Measurements from ENCODE around the gene THOC6.

THOC6 gene

DNA sequence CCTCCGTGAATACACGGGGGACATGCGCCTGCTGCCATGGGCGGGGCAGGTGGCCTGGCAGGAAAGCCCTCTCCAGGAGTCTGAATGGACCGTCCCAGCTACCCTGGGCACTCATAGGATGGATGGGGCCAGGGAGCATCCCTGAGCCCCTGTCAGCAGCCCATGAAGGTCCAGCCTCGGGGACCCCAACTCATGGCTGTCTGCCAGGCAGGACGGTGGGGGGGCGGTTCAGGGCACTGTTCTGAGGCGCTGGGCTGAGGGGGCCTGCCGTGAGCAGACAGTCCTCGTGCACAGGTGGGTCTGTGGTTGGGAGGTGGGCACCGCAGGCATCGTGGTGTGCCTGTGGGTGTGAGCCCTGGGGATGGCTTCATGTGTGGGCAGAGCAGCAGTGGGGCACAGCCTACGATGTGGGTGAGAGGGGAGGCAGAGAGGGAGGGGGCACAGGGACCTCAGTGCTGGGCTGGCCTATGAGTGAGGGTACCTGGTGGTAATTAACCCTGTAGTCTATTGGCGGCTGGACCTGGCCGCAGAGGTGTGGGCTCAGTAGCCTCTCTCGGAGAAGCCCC, 37.1 kb upstream of the THOC6 start (continued):
- TF ChIP-seq, protein P1, sequence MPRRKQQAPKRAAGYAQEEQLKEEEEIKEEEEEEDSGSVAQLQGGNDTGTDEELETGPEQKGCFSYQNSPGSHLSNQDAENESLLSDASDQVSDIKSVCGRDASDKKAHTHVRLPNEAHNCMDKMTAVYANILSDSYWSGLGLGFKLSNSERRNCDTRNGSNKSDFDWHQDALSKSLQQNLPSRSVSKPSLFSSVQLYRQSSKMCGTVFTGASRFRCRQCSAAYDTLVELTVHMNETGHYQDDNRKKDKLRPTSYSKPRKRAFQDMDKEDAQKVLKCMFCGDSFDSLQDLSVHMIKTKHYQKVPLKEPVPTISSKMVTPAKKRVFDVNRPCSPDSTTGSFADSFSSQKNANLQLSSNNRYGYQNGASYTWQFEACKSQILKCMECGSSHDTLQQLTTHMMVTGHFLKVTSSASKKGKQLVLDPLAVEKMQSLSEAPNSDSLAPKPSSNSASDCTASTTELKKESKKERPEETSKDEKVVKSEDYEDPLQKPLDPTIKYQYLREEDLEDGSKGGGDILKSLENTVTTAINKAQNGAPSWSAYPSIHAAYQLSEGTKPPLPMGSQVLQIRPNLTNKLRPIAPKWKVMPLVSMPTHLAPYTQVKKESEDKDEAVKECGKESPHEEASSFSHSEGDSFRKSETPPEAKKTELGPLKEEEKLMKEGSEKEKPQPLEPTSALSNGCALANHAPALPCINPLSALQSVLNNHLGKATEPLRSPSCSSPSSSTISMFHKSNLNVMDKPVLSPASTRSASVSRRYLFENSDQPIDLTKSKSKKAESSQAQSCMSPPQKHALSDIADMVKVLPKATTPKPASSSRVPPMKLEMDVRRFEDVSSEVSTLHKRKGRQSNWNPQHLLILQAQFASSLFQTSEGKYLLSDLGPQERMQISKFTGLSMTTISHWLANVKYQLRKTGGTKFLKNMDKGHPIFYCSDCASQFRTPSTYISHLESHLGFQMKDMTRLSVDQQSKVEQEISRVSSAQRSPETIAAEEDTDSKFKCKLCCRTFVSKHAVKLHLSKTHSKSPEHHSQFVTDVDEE (CRISPR knock-in tag; IDR thresholded peaks at IDR 0.05) = no peak
- TF ChIP-seq TCF4 (CRISPR knock-in tag; IDR thresholded peaks at IDR 0.05; ENCODE audit: borderline replicate concordance) = no peak
- no peak for TF ChIP-seq CSDC2 (CRISPR knock-in tag; IDR thresholded peaks at IDR 0.05)
- TF ChIP-seq, protein P2, sequence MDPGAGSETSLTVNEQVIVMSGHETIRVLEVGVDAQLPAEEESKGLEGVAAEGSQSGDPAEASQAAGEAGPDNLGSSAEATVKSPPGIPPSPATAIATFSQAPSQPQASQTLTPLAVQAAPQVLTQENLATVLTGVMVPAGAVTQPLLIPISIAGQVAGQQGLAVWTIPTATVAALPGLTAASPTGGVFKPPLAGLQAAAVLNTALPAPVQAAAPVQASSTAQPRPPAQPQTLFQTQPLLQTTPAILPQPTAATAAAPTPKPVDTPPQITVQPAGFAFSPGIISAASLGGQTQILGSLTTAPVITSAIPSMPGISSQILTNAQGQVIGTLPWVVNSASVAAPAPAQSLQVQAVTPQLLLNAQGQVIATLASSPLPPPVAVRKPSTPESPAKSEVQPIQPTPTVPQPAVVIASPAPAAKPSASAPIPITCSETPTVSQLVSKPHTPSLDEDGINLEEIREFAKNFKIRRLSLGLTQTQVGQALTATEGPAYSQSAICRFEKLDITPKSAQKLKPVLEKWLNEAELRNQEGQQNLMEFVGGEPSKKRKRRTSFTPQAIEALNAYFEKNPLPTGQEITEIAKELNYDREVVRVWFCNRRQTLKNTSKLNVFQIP (CRISPR knock-in tag; IDR thresholded peaks at IDR 0.05; ENCODE audit: borderline replicate concordance, low read depth) = no peak
- TF ChIP-seq ISL1 (CRISPR knock-in tag; IDR thresholded peaks at IDR 0.05) = no peak
- TF ChIP-seq OSR1 (CRISPR knock-in tag; IDR thresholded peaks at IDR 0.05) = no peak

DNA sequence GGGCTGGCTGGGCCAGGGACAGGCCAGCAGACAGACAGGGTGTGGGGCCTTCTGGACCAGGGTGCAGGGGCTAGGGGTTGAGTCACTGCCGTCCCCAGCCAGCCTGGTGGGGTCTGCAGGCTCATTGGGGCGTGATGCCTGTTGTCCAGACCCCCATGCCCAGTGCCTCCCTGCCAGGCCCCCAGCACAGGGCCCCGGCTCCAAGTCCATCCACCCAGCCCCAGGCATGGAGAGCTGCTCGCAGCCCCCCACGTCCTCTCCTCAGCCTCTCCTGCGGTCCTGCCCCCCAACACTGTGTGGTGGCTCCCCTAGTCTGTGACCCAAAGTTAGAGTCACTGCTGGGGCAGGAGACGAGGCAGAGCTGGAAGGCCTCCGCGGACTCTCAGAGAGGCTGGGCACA, 36.5 kb upstream of the THOC6 start:
- ATAC-seq = no peak
- TF ChIP-seq ESRRG (CRISPR knock-in tag; IDR thresholded peaks at IDR 0.05) (no peak), ZNF565 (CRISPR knock-in tag; conservative IDR thresholded peaks at IDR 0.05; ENCODE audit: low read depth) (no peak), OSR1 (CRISPR knock-in tag; IDR thresholded peaks at IDR 0.05) (no peak), ZNF70 (CRISPR knock-in tag; IDR thresholded peaks at IDR 0.05) (no peak), ZC3H10 (CRISPR knock-in tag; IDR thresholded peaks at IDR 0.05) (no peak), CSDC2 (CRISPR knock-in tag; IDR thresholded peaks at IDR 0.05) (no peak)
- TF ChIP-seq, protein P3, sequence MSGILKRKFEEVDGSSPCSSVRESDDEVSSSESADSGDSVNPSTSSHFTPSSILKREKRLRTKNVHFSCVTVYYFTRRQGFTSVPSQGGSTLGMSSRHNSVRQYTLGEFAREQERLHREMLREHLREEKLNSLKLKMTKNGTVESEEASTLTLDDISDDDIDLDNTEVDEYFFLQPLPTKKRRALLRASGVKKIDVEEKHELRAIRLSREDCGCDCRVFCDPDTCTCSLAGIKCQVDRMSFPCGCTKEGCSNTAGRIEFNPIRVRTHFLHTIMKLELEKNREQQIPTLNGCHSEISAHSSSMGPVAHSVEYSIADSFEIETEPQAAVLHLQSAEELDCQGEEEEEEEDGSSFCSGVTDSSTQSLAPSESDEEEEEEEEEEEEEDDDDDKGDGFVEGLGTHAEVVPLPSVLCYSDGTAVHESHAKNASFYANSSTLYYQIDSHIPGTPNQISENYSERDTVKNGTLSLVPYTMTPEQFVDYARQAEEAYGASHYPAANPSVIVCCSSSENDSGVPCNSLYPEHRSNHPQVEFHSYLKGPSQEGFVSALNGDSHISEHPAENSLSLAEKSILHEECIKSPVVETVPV (CRISPR knock-in tag; IDR thresholded peaks at IDR 0.05) = no peak
- TF ChIP-seq, protein P2 (CRISPR knock-in tag; IDR thresholded peaks at IDR 0.05; ENCODE audit: borderline replicate concordance, low read depth) = no peak

DNA sequence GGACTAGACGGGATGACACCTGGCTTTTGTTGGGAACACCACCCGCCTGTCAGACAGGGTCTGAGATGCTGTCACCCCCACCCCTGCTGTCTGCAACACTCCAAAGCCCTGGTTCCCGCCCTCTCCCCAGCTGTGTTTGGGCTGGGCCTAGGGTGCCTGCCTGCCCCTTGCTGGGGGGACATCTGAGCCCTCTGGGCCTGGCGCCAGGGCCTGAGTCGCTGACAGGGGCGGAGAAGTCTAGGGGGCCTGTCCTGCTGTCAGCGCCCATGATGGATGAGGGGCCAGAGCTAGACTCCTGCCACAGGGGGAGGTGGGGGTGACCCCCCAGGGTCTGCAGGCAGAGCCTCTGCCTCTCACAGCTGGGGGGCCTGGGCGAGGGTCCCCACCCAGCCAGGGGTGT, 36.0 kb upstream of the THOC6 start:
- ATAC-seq = no peak
- TF ChIP-seq BACH2 (CRISPR knock-in tag; IDR thresholded peaks at IDR 0.05; ENCODE audit: borderline replicate concordance) = no peak
- no peak for TF ChIP-seq ZFP30 (CRISPR knock-in tag; IDR thresholded peaks at IDR 0.05)
- TF ChIP-seq TCF4 (CRISPR knock-in tag; IDR thresholded peaks at IDR 0.05; ENCODE audit: borderline replicate concordance) = no peak
- no peak for TF ChIP-seq RARB (CRISPR knock-in tag; IDR thresholded peaks at IDR 0.05)
- TF ChIP-seq ESRRG (CRISPR knock-in tag; IDR thresholded peaks at IDR 0.05) = no peak
- TF ChIP-seq ZNF8 (CRISPR knock-in tag; IDR thresholded peaks at IDR 0.05) = no peak
- TF ChIP-seq PPARA (CRISPR knock-in tag; IDR thresholded peaks at IDR 0.05; ENCODE audit: borderline replicate concordance) = no peak

DNA sequence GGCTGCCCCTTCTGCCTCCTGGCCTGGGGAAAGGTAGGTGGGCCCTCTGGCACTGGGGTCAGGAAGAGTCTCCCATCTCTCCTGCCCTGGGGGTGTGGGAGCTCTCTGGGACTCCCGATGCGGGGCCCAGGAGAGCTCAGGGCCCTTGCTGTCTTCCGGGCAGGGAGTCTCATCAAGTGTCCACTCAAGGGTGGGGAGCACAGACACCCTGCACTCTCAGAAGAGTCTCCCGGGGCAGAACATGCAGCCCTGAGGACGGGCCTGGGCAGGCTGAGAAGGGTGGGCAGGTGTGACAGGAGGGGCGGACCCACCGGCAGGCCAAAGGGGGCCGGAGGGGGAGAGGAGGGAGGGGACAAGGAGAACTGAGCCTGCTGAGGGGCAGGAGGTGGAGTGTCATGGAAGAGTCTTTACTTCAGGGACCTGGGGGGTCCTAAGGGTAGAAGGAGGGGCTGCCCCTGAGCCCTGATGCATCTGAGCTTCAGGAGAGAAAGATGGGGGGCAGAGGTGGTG, 35.2 kb upstream of the THOC6 start:
- ATAC-seq = no peak
- TF ChIP-seq OSR1 (CRISPR knock-in tag; IDR thresholded peaks at IDR 0.05) (no peak), ZNF565 (CRISPR knock-in tag; conservative IDR thresholded peaks at IDR 0.05; ENCODE audit: low read depth) (no peak)

DNA sequence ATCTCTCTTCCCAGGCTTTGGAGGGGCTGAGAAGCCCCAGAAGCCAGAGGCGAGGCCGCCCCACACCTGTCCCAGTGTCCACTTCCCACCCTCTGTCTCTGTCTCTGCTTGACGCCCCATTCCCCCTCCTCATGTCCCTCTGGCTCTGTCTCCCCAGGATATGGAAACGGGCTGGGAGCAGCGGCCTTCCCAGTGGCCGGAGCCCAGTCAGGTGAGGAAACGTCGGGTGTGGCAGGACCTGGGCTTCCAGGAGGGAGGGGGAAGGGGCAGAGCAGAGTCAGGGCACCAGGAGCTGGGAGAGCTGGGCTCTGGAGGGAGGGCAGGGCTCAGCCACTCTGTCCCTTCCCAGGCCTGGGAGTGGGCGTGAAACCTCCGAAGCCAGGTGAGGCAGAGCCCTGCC, 32.9 kb upstream of the THOC6 start:
- ATAC-seq = no peak
- TF ChIP-seq ZFP30 (CRISPR knock-in tag; IDR thresholded peaks at IDR 0.05) = no peak
- no peak for TF ChIP-seq ZNF70 (CRISPR knock-in tag; IDR thresholded peaks at IDR 0.05)
- no peak for TF ChIP-seq CSDC2 (CRISPR knock-in tag; IDR thresholded peaks at IDR 0.05)
- no peak for TF ChIP-seq SNAI2 (CRISPR knock-in tag; IDR thresholded peaks at IDR 0.05)
- no peak for TF ChIP-seq ARNTL (CRISPR knock-in tag; IDR thresholded peaks at IDR 0.05; ENCODE audit: borderline replicate concordance, low read depth)
- TF ChIP-seq TCF4 (CRISPR knock-in tag; IDR thresholded peaks at IDR 0.05; ENCODE audit: borderline replicate concordance) = no peak
- no peak for TF ChIP-seq ZNF8 (CRISPR knock-in tag; IDR thresholded peaks at IDR 0.05)
- TF ChIP-seq RARB (CRISPR knock-in tag; IDR thresholded peaks at IDR 0.05) = no peak
- TF ChIP-seq, protein P3 (CRISPR knock-in tag; IDR thresholded peaks at IDR 0.05) = no peak
- TF ChIP-seq, protein P2 (CRISPR knock-in tag; IDR thresholded peaks at IDR 0.05; ENCODE audit: borderline replicate concordance, low read depth) = no peak
- TF ChIP-seq ZC3H10 (CRISPR knock-in tag; IDR thresholded peaks at IDR 0.05) = no peak
- TF ChIP-seq, protein P4, sequence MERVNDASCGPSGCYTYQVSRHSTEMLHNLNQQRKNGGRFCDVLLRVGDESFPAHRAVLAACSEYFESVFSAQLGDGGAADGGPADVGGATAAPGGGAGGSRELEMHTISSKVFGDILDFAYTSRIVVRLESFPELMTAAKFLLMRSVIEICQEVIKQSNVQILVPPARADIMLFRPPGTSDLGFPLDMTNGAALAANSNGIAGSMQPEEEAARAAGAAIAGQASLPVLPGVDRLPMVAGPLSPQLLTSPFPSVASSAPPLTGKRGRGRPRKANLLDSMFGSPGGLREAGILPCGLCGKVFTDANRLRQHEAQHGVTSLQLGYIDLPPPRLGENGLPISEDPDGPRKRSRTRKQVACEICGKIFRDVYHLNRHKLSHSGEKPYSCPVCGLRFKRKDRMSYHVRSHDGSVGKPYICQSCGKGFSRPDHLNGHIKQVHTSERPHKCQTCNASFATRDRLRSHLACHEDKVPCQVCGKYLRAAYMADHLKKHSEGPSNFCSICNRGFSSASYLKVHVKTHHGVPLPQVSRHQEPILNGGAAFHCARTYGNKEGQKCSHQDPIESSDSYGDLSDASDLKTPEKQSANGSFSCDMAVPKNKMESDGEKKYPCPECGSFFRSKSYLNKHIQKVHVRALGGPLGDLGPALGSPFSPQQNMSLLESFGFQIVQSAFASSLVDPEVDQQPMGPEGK (CRISPR knock-in tag; IDR thresholded peaks at IDR 0.05; ENCODE audit: borderline replicate concordance) = no peak
- no peak for TF ChIP-seq TOX (CRISPR knock-in tag; IDR thresholded peaks at IDR 0.05; ENCODE audit: borderline replicate concordance)
